Calu3 (cell line): ENCODE measurements around the gene DTX1. TPM values are rescaled to one million over a fixed set of nuclear protein-coding genes. Genes with fewer than 3 reads are reported as not detected.
"Not testable (repeated sequence)": the region's sequence is repeated elsewhere in the genome, so short reads cannot be mapped to it uniquely, and the experiment has no call there.

Source experiments
- BruUV-seq: library from RNA; stranded (reverse); fragments of 400-500 nt; replicated peaks from 2 replicates; lab custom pipeline; 2021; lab: Mats Ljungman, UMichigan
- CTCF ChIA-PET: fragments of 300-600 bp; sonication (Branson Sonifier 250); formaldehyde crosslinking; loops from one replicate; lab custom pipeline; 2022; ENCODE audit warnings: antibody characterized with exemption; lab: Charles Lee
- DNase-seq: peaks from one replicate; pipeline ENCODE4 v3.0.0; 2022
- H3K27ac Mint-ChIP-seq: one replicate; pipeline ENCODE4 v1.8.0; 2022; ENCODE audit warnings: mixed read lengths; ENCODE audit not compliant: unreplicated experiment
- H3K27me3 Mint-ChIP-seq: one replicate; pipeline ENCODE4 v1.8.0; 2022; ENCODE audit warnings: mixed read lengths; ENCODE audit not compliant: unreplicated experiment
- H3K36me3 Mint-ChIP-seq: one replicate; pipeline ENCODE4 v1.8.0; 2022; ENCODE audit warnings: mild to moderate bottlenecking, moderate library complexity, mixed read lengths; ENCODE audit not compliant: insufficient read depth, unreplicated experiment
- H3K4me1 Mint-ChIP-seq: one replicate; pipeline ENCODE4 v1.8.0; 2022; ENCODE audit warnings: mild to moderate bottlenecking, low read depth, mixed read lengths; ENCODE audit not compliant: unreplicated experiment
- H3K4me3 Mint-ChIP-seq: one replicate; pipeline ENCODE4 v1.8.0; 2022; ENCODE audit warnings: mild to moderate bottlenecking, low read depth, moderate library complexity, mixed read lengths; ENCODE audit not compliant: unreplicated experiment
- H3K9me3 Mint-ChIP-seq: one replicate; pipeline ENCODE4 v1.8.0; 2022; ENCODE audit warnings: low read depth, mixed read lengths; ENCODE audit not compliant: unreplicated experiment
- CTCF ChIP-seq: fragments of 200-600 bp; IDR thresholded peaks from one replicate; pipeline ENCODE4 v1.8.0; 2022; ENCODE audit warnings: antibody characterized with exemption; ENCODE audit not compliant: unreplicated experiment
- intact Hi-C: fragments of 100-400 bp; cut with micrococcal nuclease; formaldehyde crosslinking; loops from one replicate; pipeline ENCODE4 v1.10.0; 2022; ENCODE audit not compliant: unreplicated experiment
- total RNA-seq: library from RNA; stranded (reverse); gene quantifications from 2 replicates; pipeline ENCODE4 v1.2.3, GENCODE V29; 2022

Gene DTX1
- total RNA-seq, 1 experiment from 2014 or later, result not detected

GRCh38 chr12:113138826-113139225 lies 82.3 kb downstream of the DTX1 start:
- intact Hi-C loops, result no loop called here
- no TSS peak for BruUV-seq
- H3K27ac Mint-ChIP-seq, result peak overlapping the region; percentile 60
- no peak for DNase-seq
- no peaks in the 10 kb centered on the region for H3K9me3 Mint-ChIP-seq
- no peaks in the 10 kb centered on the region for H3K27me3 Mint-ChIP-seq
- peaks cover 43% of the 10 kb centered on the region for H3K36me3 Mint-ChIP-seq
- H3K4me3 Mint-ChIP-seq, result no peak overlapping the region
- CTCF ChIA-PET, result interaction anchor here (6.7 kb wide), 1 partner anchor 13 kb away, joined by 108 read pairs; the partner anchor contains the start of gene CFAP73
- H3K4me1 Mint-ChIP-seq, result peaks cover 48% of the 10 kb centered on the region
- TF ChIP-seq CTCF, result no peak

- CTCF ChIA-PET, result no interaction called here
- H3K36me3 Mint-ChIP-seq, result peaks cover 24% of the 10 kb centered on the region
- H3K4me1 Mint-ChIP-seq, result peaks cover 53% of the 10 kb centered on the region
- no peak for DNase-seq
- intact Hi-C loops, result no loop called here
- no peaks in the 10 kb centered on the region for H3K9me3 Mint-ChIP-seq
- TF ChIP-seq CTCF, result no peak
- no peak overlapping the region for H3K4me3 Mint-ChIP-seq
- no peaks in the 10 kb centered on the region for H3K27me3 Mint-ChIP-seq
- peak overlapping the region; percentile 99 for H3K27ac Mint-ChIP-seq
- BruUV-seq, result no TSS peak
These were observed 84.2 kb downstream of the DTX1 start for GRCh38 chr12:113140706-113141105.

GRCh38 chr12:113141716-113142115 lies 85.2 kb downstream of the DTX1 start:
- TSS peak; percentile 94 for BruUV-seq
- CTCF ChIA-PET, result interaction anchor here (0.6 to 1.7 kb wide), 2 partner anchors 11 to 43 kb away, joined by 3 to 13 read pairs; no protein-coding TSS in a partner anchor
- Mint-ChIP-seq H3K4me3 (peak overlapping the region; percentile 58), H3K27ac (peak overlapping the region; percentile 99), H3K36me3 (peaks cover 15% of the 10 kb centered on the region), H3K4me1 (peaks cover 49% of the 10 kb centered on the region)
- DNase-seq, H3K27me3 Mint-ChIP-seq, H3K9me3 Mint-ChIP-seq, intact Hi-C loops: not testable (repeated sequence)

GRCh38 chr12:113142173-113142885 lies 85.8 kb downstream of the DTX1 start:
- H3K4me3 Mint-ChIP-seq, result peak overlapping the region; percentile 58
- H3K36me3 Mint-ChIP-seq, result peaks cover 10% of the 10 kb centered on the region
- H3K4me1 Mint-ChIP-seq, result peaks cover 44% of the 10 kb centered on the region
- no peaks in the 10 kb centered on the region for H3K27me3 Mint-ChIP-seq
- H3K9me3 Mint-ChIP-seq, result no peaks in the 10 kb centered on the region
- CTCF ChIA-PET, result interaction anchor here (0.6 to 1.7 kb wide), 3 partner anchors 11 to 44 kb away, joined by 3 to 13 read pairs (median 3); no protein-coding TSS in a partner anchor
- no TSS peak for BruUV-seq
- peak overlapping the region; percentile 99 for H3K27ac Mint-ChIP-seq
- intact Hi-C loops, result no loop called here
- no peak for TF ChIP-seq CTCF
- peak; percentile 97 for DNase-seq
